DMS 273 (cell line): ENCODE data around the gene GSTO2.

ENCODE experiments used
- DNase-seq: peaks from one replicate; lab custom pipeline; 2025; ENCODE audit not compliant: unreplicated experiment; lab: John Stamatoyannopoulos, UW

The GSTO2 gene

DNA sequence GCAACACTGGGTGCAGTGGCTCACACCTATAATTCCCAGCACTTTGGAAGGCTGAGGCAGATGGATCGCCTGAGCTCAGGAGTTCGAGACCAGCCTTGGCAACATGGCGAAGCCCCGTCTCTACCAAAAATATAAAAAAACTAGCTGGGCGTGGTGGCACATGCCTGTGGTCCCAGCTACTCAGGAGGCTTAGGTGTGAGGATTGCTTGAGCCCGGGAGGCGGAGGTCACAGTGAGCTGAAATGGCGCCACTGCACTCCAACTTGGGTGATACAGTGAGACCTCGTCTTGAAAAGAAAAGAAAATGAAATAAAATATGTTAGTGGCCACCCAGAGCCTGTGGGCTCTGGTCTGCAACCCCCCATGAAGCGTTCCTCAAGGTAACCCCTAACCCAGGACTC lies 55.9 kb downstream of the GSTO2 start:
- no peak for DNase-seq

DNA sequence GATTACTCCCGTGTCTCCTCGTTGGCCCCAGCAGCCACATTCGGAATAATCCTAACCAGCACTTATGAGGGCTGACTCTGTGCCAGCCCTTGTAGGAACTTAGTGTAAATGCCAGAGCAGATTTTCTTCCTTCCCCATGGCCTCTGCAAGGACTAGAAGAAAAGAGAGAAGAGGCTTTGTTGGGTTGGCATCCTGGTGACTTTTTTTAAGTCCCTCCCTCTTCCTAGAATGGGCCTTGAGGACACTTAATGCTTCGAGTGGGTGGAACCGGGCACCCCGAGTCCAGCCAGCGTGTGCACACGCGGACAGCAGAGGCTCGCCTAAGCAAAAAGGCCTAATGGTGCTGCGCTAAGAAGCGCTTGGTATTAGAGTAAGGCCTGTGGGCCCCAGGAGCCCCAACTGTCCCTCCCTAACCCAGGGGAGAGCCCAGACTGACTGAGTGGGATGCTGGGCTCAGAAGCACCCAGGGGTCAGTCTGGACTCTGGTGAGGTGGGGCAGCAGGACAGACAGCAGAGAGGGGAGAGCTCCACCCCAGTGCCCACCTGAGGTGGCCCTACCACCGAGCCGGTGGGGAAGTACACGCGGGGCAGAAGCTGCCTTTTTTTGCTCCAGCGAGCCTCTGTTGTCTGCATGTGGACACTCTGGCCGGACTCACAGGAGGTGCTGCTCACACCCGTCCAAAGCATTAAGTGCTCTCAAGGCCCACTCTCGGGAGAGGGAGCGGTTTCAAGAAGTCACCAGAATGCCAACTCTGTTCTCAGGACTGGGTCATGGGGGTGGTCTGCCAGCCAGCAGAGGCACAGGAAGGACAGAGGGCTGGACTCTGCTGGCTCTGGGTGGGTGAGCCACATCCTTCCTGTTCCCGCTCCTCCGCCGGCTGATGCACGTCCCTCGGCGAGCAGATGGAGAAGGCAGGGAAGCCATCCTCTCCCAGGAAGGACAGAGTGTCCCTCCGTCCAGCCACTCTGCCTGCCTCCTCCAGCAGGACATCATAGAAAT lies 56.8 kb downstream of the GSTO2 start:
- DNase-seq: no peak

DNA sequence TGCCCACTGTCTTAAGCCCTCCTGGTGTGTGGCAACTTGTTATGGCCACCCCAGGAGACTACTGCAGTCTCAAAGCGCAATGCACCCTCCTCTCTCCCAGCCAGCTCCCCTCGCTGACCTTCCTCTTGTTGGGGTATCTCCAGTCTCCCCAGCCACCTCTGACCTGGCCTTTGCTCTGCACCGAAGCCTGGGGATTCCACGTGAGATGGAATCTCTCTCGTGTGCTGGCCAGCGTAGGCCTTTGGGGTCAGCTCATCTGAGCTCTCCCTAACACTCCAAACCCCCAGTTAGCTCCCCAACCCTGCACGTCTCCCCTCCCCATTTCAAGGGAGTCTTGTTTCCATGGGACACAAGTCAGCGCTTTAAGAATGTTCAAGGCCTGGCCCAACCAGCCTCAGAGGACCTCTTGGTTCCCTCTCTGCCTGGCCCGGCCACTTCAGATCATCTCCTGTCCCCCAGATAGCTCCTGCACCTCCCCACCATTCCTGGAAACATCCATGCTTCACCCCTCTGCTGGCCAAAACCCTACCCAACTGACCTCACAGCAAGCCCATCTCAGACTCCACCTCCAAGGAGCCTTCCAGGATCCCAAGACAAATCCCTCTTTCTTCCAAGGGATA lies 58.1 kb downstream of the GSTO2 start:
- DNase-seq: no peak

DNA sequence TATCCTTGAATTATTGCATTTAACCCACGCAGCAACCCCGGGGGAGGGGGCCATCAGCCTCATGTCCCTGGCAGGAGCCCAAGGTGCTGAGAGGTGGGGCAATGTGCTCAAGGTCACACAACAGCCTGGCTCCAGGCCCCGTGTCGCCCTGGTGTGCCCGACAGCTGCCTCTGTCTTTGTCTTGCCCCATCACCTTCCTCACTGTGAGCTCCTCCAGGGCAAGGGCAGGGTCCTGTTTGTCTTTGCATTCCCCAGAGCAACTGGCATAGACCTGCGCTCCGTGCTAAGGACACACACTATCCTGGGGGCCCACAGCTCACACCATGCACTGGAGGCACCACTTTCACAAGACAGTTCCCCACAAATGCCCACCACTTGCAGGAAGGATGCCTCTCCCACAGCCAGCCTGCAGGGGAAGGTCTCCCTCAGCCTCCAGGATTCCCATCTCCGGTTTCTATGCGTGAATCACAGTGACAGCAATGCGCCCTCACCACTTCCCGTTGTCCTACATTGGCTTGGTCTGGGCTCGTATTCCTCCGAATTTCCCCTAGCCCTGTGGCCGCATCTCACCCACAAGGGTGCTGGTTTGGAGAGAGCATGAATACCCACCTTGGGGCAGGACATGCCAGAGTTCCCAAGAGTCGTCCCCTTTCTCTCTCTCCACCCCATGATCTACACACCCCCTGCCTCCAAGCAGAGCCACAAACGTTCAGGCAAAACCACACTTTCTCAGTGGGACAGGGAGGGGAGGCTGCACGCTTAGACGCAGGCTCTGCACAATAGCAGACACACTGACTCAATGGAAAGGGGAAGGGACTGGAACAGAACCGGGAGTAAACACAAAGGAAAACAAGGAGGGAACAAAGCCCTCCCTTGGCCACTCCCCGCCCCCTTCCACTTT lies 59.0 kb downstream of the GSTO2 start:
- no peak for DNase-seq

DNA sequence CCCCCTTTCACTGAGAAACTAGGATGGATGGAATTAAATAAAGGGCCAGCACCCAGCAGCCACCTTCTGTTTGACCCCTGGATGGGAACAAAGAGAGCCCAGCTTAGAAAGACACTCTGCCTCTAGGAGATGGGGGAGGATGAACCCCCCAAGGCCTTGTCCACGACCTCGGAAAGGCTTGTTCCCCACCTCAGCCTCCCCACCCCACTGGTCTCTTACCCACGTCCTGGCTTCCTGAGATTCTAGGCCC lies 59.6 kb downstream of the GSTO2 start:
- DNase-seq: no peak

DNA sequence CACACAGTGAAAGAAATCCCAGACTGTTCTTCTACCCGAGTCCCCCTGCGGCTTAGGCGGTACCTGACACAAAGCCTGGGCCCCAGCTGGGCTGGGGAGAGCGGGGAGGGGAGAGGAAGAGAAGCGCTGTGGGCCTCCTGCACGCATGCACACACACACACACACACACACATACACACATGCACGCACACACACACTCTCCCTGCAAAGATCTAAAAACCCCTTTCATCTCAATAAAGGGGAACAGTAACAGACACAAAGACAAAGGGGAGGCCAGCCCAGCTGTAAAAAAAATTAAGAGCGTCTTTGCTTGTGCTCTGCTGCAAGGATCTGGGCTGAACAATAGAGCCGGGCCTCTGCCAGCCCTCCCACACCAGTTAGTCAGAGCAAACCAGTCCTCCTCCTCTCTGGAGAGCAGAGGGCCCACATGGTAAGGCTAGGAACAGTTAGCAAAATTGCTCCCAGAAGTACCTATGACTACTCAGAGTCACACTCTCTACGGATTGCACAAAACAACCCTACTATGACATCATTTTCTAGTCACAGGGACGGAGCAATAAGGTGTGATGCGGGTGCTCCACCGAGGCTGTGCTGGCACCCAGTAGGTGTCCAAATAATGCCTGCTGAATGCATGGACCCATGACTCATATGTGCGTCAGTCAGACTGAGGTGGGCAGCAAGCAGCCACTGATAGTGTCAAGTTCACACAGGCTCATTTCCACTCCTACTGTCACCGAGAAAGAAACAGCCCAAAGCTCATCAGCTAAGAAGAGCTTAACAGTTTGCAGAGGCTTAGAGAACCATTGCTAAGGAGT lies 60.1 kb downstream of the GSTO2 start:
- peak; percentile 26 for DNase-seq

DNA sequence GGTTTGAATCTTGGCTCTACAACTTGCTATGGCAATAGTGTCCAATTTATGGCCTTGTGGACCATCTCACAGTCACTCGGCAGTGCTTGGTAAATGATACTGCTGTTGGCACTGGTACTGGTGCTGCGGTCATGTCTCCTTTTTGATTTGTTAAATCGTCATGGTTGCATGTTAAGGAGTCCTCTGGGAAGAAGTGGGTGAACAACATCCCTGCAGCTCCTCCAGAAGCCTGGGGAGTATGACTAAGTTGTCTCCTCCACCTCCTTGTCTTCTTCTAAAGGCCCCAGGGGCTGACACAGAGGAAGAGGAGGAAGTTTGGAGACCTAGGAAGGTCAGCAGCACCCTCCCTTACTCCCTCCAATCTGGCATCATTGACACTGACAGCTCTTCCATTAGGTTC lies 60.8 kb downstream of the GSTO2 start:
- no peak for DNase-seq

DNA sequence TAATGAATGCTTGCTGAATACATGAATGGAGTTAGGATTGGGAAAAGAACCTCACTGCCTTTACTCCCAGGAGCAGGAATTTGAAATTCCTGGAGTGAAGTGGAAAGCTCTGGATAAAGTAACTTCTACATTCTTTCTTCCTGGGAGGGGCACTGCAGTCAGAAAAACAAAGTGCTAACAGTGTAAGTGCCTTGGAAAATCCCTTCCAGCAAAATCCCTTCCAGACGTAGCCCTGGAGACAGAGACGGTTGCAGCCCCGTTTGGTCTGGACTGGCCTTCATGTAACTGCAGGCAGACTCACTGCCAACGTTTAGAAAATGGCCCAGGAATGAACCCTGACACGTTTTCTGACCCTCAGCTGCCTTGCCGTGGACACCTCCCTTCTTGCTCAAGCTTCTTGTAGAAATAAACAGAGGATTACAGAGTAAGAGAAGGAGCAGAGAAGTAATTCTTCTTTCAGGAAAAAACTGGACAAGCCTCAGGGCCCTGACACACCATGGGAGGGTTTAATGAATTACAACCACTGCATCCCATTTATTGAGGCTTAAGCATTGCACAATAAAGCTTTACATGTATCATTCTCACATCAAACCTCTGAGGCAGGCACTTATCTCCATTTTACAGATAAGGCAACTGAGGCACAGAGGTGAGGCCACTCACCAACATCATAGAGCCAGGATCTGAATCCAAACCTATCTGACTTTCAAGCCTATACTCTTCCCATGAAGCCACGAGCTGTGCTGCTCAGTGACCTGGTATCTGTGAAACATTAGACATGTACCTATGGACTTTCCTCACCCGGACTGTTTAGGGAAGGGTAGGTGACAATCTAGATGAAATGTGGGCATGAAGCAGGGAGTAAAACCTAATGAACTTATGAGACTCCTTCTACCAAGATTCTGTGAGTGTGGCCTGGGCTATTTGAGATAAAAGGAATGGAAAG lies 61.5 kb downstream of the GSTO2 start:
- DNase-seq: no peak

DNA sequence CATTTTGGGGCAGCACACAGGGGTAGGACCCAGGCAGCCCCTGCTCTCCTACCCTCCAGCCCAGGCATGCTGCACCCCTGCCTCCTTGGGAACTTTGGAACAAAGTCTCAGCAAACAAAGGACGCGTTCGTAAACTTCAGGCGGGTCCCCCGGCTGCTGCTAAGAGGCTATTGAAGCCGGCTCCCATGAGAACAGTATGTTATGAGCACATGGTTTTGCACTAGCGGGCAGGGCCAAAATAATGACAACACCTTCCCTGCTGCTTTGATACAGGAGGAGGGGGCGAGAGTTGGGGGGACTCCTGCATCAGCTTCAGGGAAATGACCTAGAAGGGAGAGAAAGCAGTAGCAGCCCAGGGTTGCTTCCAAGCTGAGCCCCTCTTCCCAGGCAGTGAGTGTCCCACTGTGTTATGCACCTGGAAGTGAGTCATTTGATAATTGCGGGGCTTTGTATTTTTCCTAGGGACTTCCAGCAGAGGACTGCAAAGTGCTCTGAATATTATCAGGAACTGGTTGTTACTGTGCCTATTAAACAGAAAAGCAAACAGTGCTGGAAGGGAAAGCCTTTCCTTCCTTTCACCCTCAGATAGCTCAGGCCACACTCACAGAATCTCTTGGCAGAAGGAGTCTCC lies 62.3 kb downstream of the GSTO2 start:
- peak; percentile 40 for DNase-seq

DNA sequence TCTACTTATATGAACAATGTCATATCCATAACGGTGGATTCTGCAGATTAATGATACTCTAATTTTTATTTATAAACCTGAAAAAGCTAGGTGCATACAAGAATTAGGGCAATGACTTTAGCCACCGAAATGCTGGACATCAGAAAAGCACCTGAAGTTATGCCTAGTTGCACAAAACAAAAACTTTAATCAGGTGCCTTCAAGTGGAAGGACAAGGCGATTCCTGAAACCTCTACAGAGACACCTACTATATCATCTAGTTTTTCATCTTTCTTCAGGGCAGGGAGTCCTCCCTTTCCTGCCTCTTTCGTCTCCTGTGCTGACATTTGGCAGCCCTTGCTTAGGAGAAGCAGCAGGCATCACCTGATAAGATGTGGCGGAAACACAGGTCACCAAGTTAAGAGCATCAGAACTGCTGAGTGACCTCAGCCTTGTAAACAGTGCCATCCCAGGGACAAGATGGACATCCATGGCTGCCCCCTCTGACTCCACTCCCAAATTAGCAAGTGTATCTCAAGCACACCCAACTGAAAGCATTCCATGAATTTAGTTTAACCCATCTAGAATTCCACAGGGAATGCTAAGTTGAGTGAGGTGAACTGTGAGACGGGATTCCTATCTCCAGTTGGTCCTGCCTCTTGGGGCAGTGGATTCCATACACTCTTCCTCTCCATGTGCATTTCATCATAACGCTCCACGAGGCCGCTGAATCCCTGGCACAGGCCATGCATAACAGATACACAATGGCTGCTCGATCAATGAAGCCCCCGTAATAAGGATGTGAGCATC lies 63.5 kb downstream of the GSTO2 start:
- no peak for DNase-seq

DNA sequence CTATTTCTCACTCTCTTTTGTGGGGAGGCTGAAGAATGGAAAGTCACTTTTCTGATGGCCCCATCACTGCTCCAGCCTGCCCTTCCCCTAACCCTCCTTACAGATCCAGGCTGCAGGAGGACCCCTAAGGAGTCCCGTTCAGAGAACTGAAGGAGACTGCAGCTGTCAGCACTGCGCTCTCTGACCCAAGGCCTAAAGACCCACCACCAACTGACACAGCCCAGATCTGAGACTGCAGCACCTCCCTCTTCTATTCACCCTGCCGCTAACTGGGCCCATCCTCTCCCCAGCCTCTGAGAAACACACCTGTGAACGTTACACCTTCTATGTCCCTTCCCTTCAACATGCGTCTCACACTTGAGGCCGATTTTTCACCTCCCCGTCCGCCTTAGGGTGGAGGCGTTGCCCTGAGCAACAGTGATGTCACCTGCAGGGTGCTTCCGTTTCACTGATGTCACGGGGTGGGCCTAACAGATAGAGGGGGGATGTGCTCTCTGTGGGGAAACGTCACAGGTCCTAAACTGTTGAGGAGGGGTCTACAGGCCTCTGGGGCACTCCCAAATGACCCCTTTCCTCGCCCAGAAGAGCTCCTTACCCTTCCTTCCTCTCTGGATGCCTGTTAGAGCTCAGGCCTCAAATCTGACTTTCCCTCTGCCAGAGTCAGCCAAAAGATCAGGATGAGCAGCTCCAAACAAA lies 64.2 kb downstream of the GSTO2 start:
- DNase-seq: no peak

DNA sequence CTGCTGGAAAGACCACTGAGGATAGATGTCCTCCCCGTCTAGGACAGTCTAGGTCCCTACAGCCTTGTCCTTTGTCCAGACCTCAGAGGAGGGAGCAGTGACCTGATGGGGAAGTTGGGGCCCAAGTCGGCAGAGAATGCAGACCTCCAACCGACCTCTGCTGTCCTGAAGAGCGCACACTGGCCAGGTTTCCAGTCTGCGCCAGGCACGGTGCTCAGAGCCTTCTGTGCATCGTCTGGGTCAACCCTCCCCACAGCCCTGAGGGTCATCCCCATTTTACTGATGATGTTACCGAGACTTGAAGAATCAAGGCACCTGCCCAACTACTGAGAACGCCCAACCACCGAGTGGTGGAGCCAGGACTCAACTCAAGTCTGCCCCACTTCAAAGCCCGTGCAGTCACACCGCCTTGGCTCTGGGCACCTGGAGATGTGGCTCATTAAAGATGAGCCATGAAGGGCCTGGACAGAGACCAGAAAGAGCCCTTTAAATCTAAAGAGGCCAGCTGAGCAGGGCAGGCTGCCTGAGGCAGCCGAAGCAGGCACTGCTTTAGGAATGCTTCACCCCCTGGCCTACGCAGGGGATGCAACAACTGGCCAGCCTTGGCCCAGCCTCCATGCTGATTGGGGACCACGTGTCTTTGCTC lies 64.9 kb downstream of the GSTO2 start:
- no peak for DNase-seq

DNA sequence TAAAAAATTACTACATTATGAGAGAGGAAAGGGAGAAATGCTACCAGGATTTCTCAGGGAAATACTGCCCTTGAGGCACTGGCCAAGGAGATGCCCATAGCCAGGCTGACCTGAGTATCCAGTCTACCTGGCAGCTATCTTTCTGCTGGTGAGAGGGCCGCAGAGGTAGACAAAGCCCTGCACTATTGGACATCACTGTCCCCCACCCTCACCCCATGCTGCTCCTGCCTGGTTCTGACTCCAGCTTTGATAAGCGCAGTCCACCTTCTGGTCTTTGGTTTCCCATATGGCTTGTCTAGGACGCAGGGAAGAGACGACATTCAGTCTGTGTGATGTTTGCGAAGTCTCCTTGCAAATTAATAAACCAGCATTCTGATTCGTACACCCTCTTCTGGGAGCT lies 65.6 kb downstream of the GSTO2 start:
- peak; percentile 41 for DNase-seq

DNA sequence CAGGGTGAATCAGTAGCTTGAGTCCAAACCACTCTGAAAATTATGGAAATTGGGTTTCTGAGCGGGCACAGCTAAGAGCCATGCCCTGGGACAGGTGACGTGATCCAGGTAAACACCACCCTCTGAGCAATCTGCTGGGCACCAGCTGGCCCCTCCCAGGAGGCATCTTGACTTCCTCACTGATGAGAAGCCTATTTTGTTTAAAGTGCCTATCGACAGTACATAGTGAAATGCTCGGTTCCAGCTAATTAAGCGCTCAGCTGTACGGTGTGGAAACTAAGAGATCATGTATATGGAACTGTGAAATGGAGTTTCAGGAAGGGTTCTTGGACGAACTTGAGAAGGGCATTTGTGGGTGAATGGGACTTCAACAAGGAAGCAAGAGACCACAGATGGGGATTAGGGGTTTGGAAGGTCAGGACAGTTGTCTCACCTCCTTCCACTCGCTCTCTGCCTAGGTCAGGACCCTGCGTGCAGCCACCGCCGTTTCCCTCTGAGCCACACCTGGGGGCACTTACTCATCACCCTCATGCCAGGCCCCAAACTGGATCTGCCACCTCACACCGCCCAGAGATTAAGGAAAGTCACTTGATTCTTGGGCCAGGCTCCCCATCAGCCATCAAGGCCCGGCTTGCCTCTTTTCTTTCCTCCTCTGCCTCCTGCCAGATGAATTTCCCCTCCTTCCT lies 66.1 kb downstream of the GSTO2 start:
- DNase-seq: peak; percentile 41

DNA sequence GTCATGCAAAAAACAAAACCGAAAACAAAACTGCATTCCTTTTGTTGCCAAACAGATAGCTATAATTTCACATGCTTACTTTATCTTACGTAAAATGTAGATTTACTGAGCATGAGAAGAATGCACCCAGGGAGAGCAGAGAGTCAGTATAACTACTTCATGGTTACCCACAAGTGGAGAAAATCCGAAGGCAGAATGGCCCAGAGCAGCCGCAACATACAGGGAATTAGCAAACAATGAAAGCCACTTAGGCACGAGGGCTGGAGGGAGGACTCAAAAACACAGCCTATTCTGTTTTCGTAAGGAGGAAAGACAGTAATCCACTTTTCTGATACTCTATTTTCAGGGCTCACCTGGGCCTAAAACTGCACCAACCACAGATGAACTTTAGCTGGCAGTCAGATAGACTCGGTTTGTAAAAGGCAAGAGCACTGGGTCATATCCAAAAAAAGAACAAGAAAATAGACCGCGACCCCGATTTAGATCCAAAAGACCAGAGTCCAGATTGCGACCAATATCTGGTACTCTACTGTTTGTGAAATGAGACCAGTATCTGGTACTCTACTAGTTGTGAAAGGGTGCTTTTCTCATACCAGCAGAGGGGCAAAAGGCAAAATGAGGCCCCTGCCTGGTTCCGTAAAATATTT lies 68.0 kb downstream of the GSTO2 start:
- no peak for DNase-seq

DNA sequence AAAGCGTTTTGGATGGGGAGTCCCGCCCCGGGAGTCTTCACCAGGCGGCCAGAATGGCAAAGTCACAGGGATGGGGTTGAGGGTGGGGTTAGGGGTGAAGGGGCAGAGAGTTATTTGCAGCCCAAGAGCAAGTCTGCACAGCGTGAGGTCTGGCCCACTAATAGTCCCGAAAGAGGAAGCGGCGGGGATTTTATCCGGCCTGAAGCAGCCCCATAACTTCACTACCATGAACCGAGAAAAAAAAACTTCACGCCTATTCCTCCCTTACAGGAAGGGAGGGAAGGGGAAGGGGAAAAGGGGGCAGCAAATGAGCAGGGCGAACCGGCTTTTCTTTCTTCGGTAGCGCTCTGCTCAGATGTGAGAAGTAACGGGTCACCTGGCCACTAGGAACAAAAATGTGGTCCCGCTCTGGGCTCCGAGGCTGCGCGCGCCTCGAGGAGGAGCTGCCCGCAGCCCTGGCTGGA lies 68.6 kb downstream of the GSTO2 start:
- DNase-seq: peak; percentile 73
